H9 (cell line): Measurements from ENCODE around the gene NLRC3. TPM values are rescaled to one million over a fixed set of nuclear protein-coding genes. Genes with fewer than 3 reads are reported as not detected.

ENCODE experiments used
- DNase-seq: peaks from one replicate; pipeline ENCODE4 v3.0.0-alpha.2; 2017
- H2AFZ ChIP-seq: one replicate; pipeline ENCODE4 v1.6.1; 2013; ENCODE audit warnings: mild to moderate bottlenecking, low read length, control low read depth, moderate library complexity
- H2AK5ac ChIP-seq: 2 replicates; pipeline ENCODE4 v1.6.1; 2013; ENCODE audit warnings: low read length, control low read depth, mixed read lengths; ENCODE audit not compliant: insufficient read length
- H2BK120ac ChIP-seq: one replicate; pipeline ENCODE4 v1.6.1; 2013; ENCODE audit warnings: low read depth, mild to moderate bottlenecking, low read length, control low read depth, inconsistent platforms; ENCODE audit not compliant: poor library complexity, severe bottlenecking
- H2BK12ac ChIP-seq: 2 replicates; pipeline ENCODE4 v1.6.1; 2013; ENCODE audit warnings: low read length, control low read depth, mixed read lengths, low read depth; ENCODE audit not compliant: insufficient read length
- H2BK15ac ChIP-seq: 2 replicates; pipeline ENCODE4 v1.6.1; 2013; ENCODE audit warnings: low read depth, low read length, control low read depth
- H2BK20ac ChIP-seq: one replicate; pipeline ENCODE4 v1.6.1; 2013; ENCODE audit warnings: low read depth, mild to moderate bottlenecking, low read length, control low read depth, inconsistent platforms; ENCODE audit not compliant: poor library complexity, severe bottlenecking
- H2BK5ac ChIP-seq: 2 replicates; pipeline ENCODE4 v1.6.1; 2013; ENCODE audit warnings: low read length, control low read depth, mixed read lengths; ENCODE audit not compliant: insufficient read length
- H3K14ac ChIP-seq: 2 replicates; pipeline ENCODE4 v1.6.1; 2013; ENCODE audit warnings: low read length, control low read depth; ENCODE audit not compliant: insufficient read depth
- H3K18ac ChIP-seq: 2 replicates; pipeline ENCODE4 v1.6.1; 2013; ENCODE audit warnings: low read depth, mild to moderate bottlenecking, mixed read lengths, low read length, control low read depth; ENCODE audit not compliant: insufficient read length
- H3K23ac ChIP-seq: 2 replicates; pipeline ENCODE4 v1.6.1; 2013; ENCODE audit warnings: low read length, control low read depth, mixed read lengths, low read depth; ENCODE audit not compliant: insufficient read length
- H3K23me2 ChIP-seq: 2 replicates; pipeline ENCODE4 v1.6.1; 2013; ENCODE audit warnings: low read depth, mild to moderate bottlenecking, mixed read lengths, low read length, control low read depth; ENCODE audit not compliant: insufficient read length, poor library complexity, severe bottlenecking
- H3K27ac ChIP-seq: 2 replicates; pipeline ENCODE4 v1.5.1; 2013; ENCODE audit warnings: low read length, control low read depth, mixed read lengths, low read depth; ENCODE audit not compliant: insufficient read length
- H3K27me3 ChIP-seq: 2 replicates; pipeline ENCODE4 v1.6.1; 2013; ENCODE audit warnings: low read length, control low read depth, inconsistent platforms; ENCODE audit not compliant: insufficient read depth
- H3K4ac ChIP-seq: 2 replicates; pipeline ENCODE4 v1.6.1; 2013; ENCODE audit warnings: low read depth, mild to moderate bottlenecking, control low read depth, inconsistent platforms, low read length, moderate library complexity
- H3K4me1 ChIP-seq: 2 replicates; pipeline ENCODE4 v1.6.1; 2013; ENCODE audit warnings: low read length, control low read depth, inconsistent platforms; ENCODE audit not compliant: insufficient read depth
- H3K4me2 ChIP-seq: 2 replicates; pipeline ENCODE4 v1.6.1; 2013; ENCODE audit warnings: low read length, control low read depth, mixed read lengths; ENCODE audit not compliant: insufficient read length, insufficient read depth
- H3K56ac ChIP-seq: 2 replicates; pipeline ENCODE4 v1.6.1; 2013; ENCODE audit warnings: low read depth, mild to moderate bottlenecking, mixed read lengths, low read length, control low read depth; ENCODE audit not compliant: insufficient read length
- H3K79me1 ChIP-seq: 2 replicates; pipeline ENCODE4 v1.6.1; 2013; ENCODE audit warnings: low read depth, mild to moderate bottlenecking, moderate library complexity, low read length, control low read depth, inconsistent platforms; ENCODE audit not compliant: insufficient read depth, poor library complexity, severe bottlenecking
- H3K79me2 ChIP-seq: 2 replicates; pipeline ENCODE4 v1.6.1; 2013; ENCODE audit warnings: low read length, control low read depth, inconsistent platforms; ENCODE audit not compliant: insufficient read depth
- H3K9ac ChIP-seq: 2 replicates; pipeline ENCODE4 v1.6.1; 2013; ENCODE audit warnings: low read length, control low read depth, mixed read lengths; ENCODE audit not compliant: insufficient read length; ENCODE audit errors: extremely low read depth
- H3K9me3 ChIP-seq: one replicate; pipeline ENCODE4 v1.6.1; 2013; ENCODE audit warnings: low read depth, low read length, inconsistent platforms; ENCODE audit not compliant: control insufficient read depth
- H3T11ph ChIP-seq: one replicate; pipeline ENCODE4 v1.6.1; 2013; ENCODE audit warnings: mild to moderate bottlenecking, low read length, control low read depth, inconsistent platforms
- H4K20me1 ChIP-seq: one replicate; pipeline ENCODE4 v1.6.1; 2013; ENCODE audit not compliant: control insufficient read depth, insufficient read length, insufficient read depth
- H4K5ac ChIP-seq: 2 replicates; pipeline ENCODE4 v1.6.1; 2013; ENCODE audit warnings: low read depth, mild to moderate bottlenecking, mixed read lengths, low read length, control low read depth; ENCODE audit not compliant: insufficient read length
- H4K8ac ChIP-seq: replicated peaks from 2 replicates; pipeline ENCODE4 v1.6.1; 2013; ENCODE audit warnings: low read length, control low read depth, mixed read lengths, low read depth; ENCODE audit not compliant: insufficient read length
- H4K91ac ChIP-seq: 2 replicates; pipeline ENCODE4 v1.6.1; 2013; ENCODE audit warnings: low read depth, mild to moderate bottlenecking, moderate library complexity, mixed read lengths, low read length, control low read depth; ENCODE audit not compliant: insufficient read length
- H3K27ac Mint-ChIP-seq, 3 experiments: 2 replicates in 2 of 3; 3 replicates in 1 of 3; pipeline ENCODE4 v1.8.0; 2020 to 2021; ENCODE audit warnings: mixed read lengths in 3 of 3, mild to moderate bottlenecking in 1 of 3, moderate library complexity in 1 of 3
- H3K27me3 Mint-ChIP-seq: 2 replicates; pipeline ENCODE4 v1.8.0; 2021; ENCODE audit warnings: low read depth, mild to moderate bottlenecking, moderate library complexity, mixed read lengths
- H3K36me3 Mint-ChIP-seq, 3 experiments: 2 replicates in 2 of 3; 3 replicates in 1 of 3; pipeline ENCODE4 v1.8.0; 2020 to 2021; ENCODE audit warnings: low read depth in 3 of 3, mixed read lengths in 3 of 3; ENCODE audit not compliant: insufficient read depth in 1 of 3
- H3K4me1 Mint-ChIP-seq, 2 experiments: 2 replicates each; pipeline ENCODE4 v1.8.0; 2020; ENCODE audit warnings: mixed read lengths in 2 of 2
- H3K4me3 Mint-ChIP-seq, 2 experiments: 2 replicates in 1 of 2; 3 replicates in 1 of 2; pipeline ENCODE4 v1.8.0; 2020 to 2021; ENCODE audit warnings: mild to moderate bottlenecking in 2 of 2, mixed read lengths in 2 of 2, moderate library complexity in 1 of 2
- H3K9me3 Mint-ChIP-seq, 2 experiments: 2 replicates in 1 of 2; 3 replicates in 1 of 2; pipeline ENCODE4 v1.8.0; 2020; ENCODE audit warnings: mild to moderate bottlenecking in 2 of 2, mixed read lengths in 2 of 2, moderate library complexity in 1 of 2
- WGBS: extraction: QIAGEN DNeasy Blood & Tissue Kit; methylation state at CpG from one replicate; pipeline ENCODE4 v1.1.7; 2013; ENCODE audit warnings: missing lambda C conversion rate, low lambda C conversion rate, mixed read lengths; ENCODE audit not compliant: insufficient read length; ENCODE audit errors: extremely low coverage; 5-methylcytosine and 5-hydroxymethylcytosine counted together
- total RNA-seq: library from RNA; stranded (reverse); gene quantifications from 2 replicates; pipeline ENCODE4 v1.2.1, GENCODE V29; 2021
- TF ChIP-seq, protein P1 (sequence below): fragments of 200-600 bp; sonication (generic); conservative IDR thresholded peaks from 3 replicates; pipeline ENCODE4 v1.8.0; 2021; ENCODE audit warnings: antibody characterized with exemption, mild to moderate bottlenecking

Gene NLRC3
- total RNA-seq, 1 experiment from 2014 or later, result 0.44 TPM

DNA sequence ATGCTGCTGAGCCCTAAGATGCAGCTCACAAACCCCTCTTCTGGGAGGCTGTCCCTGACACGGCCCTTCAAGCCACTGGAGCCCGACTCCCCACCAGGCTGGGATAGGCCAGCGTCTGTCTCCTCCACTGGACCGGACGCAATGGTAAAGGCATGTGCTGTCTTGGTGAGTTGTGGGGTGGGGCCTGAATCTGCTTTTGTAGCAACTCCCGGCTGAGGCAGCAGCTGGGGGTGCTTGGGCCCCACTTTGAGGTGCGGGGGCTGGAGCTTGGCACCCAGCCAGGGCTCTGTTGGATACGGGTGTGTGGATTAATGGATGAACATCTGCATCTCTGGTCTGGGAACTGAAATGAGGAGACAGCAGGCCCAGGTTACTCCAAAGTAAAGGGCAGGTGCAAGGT, 3.5 kb upstream of the NLRC3 start:
- Histone ChIP-seq H2AFZ (no peak overlapping the region), H2BK12ac (no peak overlapping the region), H4K20me1 (no peaks in the 10 kb centered on the region), H3K9me3 (no peaks in the 10 kb centered on the region), H3K18ac (no peak overlapping the region), H3K27me3 (no peaks in the 10 kb centered on the region), H3K23ac (no peak overlapping the region), H3K4me1 (no peaks in the 10 kb centered on the region), H3K4me2 (no peak overlapping the region), H3K79me1 (no peaks in the 10 kb centered on the region), H3K14ac (no peak overlapping the region), H3K9ac (no peak overlapping the region), H2AK5ac (no peak overlapping the region), H4K5ac (no peak overlapping the region), H2BK5ac (no peak overlapping the region), H3K56ac (no peak overlapping the region), H3T11ph (no peak overlapping the region), H3K79me2 (no peaks in the 10 kb centered on the region), H4K91ac (no peak overlapping the region), H3K4ac (no peak overlapping the region), H2BK15ac (no peak overlapping the region), H3K27ac (no peak overlapping the region), H3K23me2 (no peaks in the 10 kb centered on the region), H2BK20ac (no peak overlapping the region), H4K8ac (no peak overlapping the region), H2BK120ac (no peak overlapping the region)
- no CpG with 5 or more reads among the region's 8 CpGs for WGBS
- Mint-ChIP-seq H3K27ac (peak overlapping the region in 2 of 3 experiments; percentile 65 to 91; a peak in 3 of 7 replicates), H3K27me3 (no peaks in the 10 kb centered on the region), H3K36me3 (peaks cover 9 to 29% (median 23%) of the 10 kb centered on the region in 3 experiments; a peak in 6 of 7 replicates), H3K9me3 (no peaks in the 10 kb centered on the region), H3K4me1 (peaks cover 7 to 22% of the 10 kb centered on the region in 2 experiments; a peak in 3 of 4 replicates), H3K4me3 (no peak overlapping the region)
- DNase-seq, result no peak
- TF ChIP-seq, protein P1, sequence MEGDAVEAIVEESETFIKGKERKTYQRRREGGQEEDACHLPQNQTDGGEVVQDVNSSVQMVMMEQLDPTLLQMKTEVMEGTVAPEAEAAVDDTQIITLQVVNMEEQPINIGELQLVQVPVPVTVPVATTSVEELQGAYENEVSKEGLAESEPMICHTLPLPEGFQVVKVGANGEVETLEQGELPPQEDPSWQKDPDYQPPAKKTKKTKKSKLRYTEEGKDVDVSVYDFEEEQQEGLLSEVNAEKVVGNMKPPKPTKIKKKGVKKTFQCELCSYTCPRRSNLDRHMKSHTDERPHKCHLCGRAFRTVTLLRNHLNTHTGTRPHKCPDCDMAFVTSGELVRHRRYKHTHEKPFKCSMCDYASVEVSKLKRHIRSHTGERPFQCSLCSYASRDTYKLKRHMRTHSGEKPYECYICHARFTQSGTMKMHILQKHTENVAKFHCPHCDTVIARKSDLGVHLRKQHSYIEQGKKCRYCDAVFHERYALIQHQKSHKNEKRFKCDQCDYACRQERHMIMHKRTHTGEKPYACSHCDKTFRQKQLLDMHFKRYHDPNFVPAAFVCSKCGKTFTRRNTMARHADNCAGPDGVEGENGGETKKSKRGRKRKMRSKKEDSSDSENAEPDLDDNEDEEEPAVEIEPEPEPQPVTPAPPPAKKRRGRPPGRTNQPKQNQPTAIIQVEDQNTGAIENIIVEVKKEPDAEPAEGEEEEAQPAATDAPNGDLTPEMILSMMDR, result no peak
